HG03095 (cell line): Measurements from ENCODE around the gene PCSK5.

ENCODE experiments used
- ATAC-seq: cut with Tn5 transposase; IDR thresholded peaks from one replicate; pipeline ENCODE4 v1.9.1; 2021; ENCODE audit warnings: moderate library complexity; ENCODE audit not compliant: unreplicated experiment

The PCSK5 gene

DNA sequence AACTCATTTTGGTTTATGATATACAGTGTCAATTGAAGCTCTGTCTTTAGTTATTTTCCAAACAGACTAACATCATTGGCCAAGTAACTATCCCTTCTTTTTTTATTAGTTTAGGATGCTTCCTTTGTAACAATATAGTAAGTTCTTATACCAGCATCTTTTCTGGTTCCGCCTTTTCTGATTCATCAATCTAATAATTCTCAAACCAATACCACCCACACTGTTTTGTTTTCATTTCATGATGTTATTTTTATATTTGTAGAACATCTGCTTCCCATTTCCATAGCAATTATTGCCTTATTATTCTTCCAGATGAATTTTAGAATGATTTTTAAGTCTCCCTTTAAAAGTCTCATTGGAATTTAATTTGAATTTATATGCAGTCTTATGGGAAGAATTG, 285.7 kb downstream of the PCSK5 start:
- no peak for ATAC-seq

DNA sequence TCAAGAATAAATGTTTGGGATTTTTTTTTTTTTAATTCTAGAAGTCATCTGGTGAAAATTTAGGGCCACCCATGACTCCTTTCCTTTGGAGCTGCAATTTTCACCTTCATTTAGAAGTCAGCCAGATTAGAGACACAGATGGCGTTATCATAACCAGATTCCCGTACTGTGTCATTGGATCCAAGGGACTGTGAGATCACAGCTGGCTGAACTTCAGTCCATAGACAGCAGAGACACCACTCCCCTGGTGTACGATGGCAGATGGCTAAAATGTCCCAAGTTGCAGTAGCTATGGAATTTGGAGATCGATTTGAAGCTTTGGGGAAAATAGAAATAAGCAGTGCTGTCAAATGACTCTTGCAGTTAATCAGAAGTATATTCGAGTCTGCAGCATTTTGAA, 287.5 kb downstream of the PCSK5 start:
- no peak for ATAC-seq

- no peak for ATAC-seq
Measured at GRCh38 chr9:76180541-76180940, 290.1 kb downstream of the PCSK5 start.

GRCh38 chr9:76181020-76181641, 290.7 kb downstream of the PCSK5 start:
- ATAC-seq: no peak

- ATAC-seq: no peak
Measured at GRCh38 chr9:76181781-76182180, 291.3 kb downstream of the PCSK5 start.

GRCh38 chr9:76185432-76185831, 295.0 kb downstream of the PCSK5 start:
- no peak for ATAC-seq

- no peak for ATAC-seq
Measured at GRCh38 chr9:76188286-76188685, 297.8 kb downstream of the PCSK5 start.

- ATAC-seq: no peak
Measured at GRCh38 chr9:76188905-76189304, 298.4 kb downstream of the PCSK5 start.

DNA sequence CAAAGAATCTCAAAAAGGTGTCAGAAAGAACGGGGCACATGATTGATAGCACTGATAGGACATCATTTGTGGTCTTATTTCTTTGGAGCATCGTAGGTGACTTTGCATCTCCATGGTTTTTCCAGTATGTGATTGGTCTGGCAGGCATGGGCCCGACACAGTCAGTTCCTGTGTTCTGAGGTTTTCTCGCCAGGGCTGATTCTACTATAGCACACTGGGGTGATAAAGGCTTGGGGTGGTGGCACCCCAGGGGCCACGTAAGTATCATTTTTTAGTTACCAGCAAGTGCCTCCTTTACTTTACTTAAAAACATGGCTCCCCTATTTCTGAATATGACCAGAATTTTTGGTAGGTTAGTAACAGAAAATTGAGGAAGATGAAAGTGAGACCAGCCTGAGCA, 301.0 kb downstream of the PCSK5 start:
- ATAC-seq: no peak

DNA sequence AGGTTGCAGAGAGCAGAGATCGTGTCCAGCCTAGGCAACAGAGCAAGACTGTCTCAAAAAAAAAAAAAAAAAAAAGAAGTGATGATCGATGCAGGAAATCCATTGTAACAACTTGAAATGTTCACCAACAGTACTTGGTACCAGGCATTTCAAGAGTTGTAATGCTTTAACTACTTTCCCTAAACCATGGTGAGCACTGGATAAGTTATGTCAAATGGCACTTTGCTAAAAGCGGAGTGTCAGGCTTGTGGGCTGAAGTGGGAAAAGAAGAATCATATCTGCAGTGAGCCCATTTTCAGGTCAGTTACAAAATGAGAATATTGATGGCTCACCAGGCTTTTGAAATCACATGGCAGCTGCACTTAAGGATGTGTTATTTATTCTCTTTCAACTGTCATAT, 301.5 kb downstream of the PCSK5 start:
- no peak for ATAC-seq

- no peak for ATAC-seq
Measured at GRCh38 chr9:76194896-76195295, 304.4 kb downstream of the PCSK5 start.

- no peak for ATAC-seq
Measured at GRCh38 chr9:76198336-76198735, 307.9 kb downstream of the PCSK5 start.

DNA sequence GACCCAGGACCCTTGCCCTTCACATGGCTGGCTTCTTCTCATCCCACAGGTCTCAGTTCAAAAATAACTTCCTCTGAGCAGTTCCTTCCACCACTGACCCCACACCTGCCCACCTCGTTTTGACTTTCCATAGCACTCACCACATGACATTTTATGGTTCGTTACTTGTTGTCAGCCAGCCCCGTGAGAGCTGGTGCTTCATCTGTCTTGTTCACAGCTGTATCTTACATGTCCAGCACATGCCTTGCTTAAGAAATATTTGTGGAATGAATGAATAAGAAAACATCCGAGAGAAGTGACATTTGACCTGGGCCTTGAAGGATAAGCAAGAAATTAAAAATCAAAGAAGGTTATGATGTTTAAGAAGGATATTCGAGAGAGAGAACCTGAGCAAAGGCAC, 309.8 kb downstream of the PCSK5 start:
- ATAC-seq: no peak

GRCh38 chr9:76200745-76201144, 310.3 kb downstream of the PCSK5 start:
- no peak for ATAC-seq

DNA sequence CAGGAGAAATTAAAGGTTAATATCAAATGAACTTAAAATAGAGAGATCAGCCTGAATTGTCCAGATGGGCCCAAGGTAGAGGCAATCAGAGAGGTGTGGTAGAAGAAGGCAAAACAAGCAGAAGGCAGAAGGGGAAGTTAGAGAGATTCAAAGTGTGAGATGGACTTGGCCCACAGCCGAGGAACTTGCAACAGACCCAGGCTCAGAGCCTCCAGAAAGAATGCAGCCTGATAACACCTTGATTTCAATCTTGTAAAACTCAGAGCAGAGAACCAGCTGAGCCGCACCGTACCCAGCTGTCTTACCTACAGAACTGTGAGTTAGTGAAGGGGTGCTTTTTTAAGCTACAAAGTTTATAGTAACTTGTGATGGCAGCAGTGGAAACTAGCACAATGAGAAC, 312.9 kb downstream of the PCSK5 start:
- ATAC-seq: no peak

DNA sequence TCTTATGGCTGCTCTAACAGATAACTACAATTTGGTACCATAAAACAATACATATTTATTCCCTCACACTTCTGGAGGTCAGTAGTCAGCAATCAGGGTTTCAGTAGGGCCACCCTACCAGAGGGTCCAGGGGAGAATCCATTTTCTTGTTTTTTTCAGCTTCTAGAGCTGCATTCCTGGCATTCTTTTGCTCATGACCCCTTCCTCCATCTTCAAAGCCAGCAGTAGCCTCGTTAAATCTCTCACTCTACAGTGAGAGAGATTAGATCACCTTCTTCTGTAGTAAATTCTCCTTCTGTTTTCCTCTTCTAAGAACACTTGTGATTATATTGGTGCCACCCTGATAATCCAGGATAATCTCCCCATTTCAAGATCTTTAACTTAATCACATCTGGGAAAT, 316.3 kb downstream of the PCSK5 start:
- ATAC-seq: no peak

- no peak for ATAC-seq
Measured at GRCh38 chr9:76213751-76214150, 323.3 kb downstream of the PCSK5 start.

DNA sequence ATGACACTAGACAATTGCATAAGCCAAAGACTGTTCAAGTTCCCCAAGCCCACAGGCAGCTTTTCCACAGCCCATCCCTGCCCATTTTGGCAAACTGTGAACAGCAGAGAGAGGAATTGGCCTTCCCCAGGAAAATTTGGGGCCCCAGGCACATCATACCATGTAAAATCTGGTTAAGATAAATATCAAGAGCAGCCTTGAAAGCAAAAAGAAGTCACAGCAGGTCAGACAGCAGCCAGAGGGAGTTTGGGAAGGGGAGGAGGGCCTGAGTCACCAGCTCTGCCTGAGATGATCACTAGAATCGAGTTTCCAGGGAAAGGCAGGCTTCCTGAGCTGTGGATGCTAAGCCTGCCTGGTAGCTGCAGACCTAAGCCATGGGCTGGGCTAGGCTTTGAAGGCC, 324.6 kb downstream of the PCSK5 start:
- no peak for ATAC-seq

GRCh38 chr9:76216161-76216649, 325.7 kb downstream of the PCSK5 start:
- ATAC-seq: no peak

GRCh38 chr9:76218117-76218885, 327.8 kb downstream of the PCSK5 start:
- no peak for ATAC-seq

- no peak for ATAC-seq
Measured at GRCh38 chr9:76218886-76219445, 328.5 kb downstream of the PCSK5 start.

- ATAC-seq: no peak
Measured at GRCh38 chr9:76219560-76220151, 329.2 kb downstream of the PCSK5 start.
